Central memory CD4-positive, alpha-beta T cell (primary cell): ENCODE data around the gene RPL13.
A peak's percentile ranks its signal among the peaks of the same experiment; 100 is the strongest.

Experiments used
- DNase-seq: peaks from one replicate; pipeline ENCODE4 v3.0.0; 2022
- total RNA-seq, 3 experiments: gene quantifications; one replicate each; lab custom pipeline; 2026; lab: John Stamatoyannopoulos, UW

RPL13 gene
- total RNA-seq = 1,270 to 3,208 (median 1,540) reads per million in 3 experiments

DNA sequence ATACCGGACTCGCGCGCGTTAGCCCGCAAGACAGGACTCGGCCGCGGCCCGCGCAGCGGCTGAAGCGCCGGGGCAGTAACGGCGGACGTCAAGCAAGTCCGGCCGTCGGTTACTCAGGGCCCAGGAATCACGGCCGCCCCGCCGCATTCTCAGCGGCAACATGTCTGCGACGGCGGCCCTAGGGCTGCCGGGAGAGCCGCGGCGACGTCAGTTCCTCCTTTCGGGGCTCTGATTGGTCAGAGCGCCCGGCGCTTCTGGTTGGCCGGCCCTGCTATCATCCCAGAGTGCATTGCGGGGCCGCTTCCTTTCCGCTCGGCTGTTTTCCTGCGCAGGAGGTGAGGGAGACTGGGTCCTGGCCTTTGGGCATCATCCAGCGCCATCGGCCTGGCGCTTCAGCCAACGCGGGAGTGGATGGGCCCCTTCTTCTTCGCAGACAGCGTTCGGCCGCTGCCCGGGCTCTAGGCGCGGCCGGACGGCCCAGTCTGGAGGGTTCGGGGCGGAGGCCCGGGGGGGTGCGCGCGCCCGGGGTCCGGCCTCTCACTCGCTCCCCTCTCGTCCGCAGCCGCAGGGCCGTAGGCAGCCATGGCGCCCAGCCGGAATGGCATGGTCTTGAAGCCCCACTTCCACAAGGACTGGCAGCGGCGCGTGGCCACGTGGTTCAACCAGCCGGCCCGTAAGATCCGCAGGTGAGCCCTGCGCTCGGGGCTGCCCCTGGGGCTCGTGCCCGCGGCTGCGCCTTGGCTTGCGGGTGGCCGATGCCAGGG, at the start of gene RPL13:
Gene RPL13 (plus strand): TSS at position 305 of the 764 bp plus-strand sequence. CDS start 278 bp downstream, at position 583.
- peak; percentile 91 for DNase-seq

DNA sequence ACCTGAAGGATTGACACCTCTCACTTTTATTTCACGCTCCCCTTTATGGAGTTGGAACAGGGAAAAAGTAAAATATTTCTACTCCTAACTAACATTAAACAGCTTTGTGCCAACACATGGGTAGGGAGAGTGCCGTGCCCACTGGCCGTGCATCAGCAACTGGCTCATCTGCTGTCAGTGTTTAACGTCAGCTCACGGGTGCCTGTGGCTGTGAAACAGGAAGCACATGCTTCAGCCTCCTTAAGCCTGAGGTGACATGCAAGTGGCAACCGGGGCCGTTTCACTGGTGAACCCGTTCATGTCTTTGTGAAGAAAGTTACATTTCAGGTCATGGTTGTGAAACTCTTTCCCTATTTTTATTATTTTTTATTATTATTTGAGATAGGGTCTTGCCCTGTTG, 49.1 kb upstream of the RPL13 start:
- no peak for DNase-seq

- DNase-seq = no peak
Measured at GRCh38 chr16:89512453-89512852, 48.0 kb upstream of the RPL13 start.

- no peak for DNase-seq
Measured at GRCh38 chr16:89517128-89517527, 43.4 kb upstream of the RPL13 start.

DNA sequence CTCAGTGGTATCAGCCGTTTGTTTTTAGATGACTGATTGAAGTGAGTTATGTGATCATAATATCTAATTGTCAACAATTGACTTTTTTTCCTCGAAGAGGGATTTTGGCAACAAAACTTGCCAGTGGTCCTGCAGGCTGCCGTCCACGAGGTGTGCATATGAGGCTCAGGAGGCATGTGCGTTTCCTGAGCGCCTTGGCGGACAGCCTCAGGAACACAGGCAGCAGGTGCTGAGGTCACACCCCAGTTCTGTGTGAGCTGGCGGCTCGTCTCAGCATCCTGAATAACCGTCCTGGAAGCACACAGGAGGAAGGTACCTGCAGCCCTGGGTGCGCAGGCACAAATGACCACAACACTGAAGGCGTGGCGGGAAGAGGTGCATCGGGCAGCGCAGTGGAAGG, 40.6 kb upstream of the RPL13 start:
- DNase-seq = no peak

GRCh38 chr16:89522287-89522686, 38.2 kb upstream of the RPL13 start:
- DNase-seq = no peak

DNA sequence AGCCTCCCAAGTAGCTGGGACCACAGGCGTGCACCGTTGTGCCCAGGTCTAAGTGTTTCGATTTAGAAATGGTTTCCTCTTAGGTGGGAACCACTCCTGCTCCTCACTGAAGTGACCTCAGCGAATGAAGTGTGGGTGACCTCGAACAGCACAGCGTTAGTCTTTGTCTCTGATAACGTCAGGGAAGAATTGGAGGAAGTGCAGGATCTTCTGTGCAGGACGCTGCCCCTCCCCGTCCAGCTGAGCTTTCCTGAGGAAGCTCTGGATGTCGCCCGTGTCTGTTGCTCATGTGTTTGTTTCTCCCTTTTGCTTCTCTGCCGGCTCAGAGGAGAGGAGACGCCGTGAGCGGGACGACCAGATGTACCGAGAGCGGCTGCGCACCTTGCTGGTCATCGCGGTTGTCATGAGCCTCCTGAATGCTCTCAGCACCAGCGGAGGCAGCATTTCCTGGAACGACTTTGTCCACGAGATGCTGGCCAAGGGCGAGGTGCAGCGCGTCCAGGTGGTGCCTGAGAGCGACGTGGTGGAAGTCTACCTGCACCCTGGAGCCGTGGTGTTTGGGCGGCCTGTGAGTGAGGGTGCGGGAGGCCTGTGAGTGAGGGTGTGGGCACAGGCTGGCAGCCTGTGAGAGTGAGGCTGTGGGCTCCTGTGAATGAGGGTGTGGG, 36.7 kb upstream of the RPL13 start:
- no peak for DNase-seq

- no peak for DNase-seq
Measured at GRCh38 chr16:89525146-89525913, 35.2 kb upstream of the RPL13 start.

DNA sequence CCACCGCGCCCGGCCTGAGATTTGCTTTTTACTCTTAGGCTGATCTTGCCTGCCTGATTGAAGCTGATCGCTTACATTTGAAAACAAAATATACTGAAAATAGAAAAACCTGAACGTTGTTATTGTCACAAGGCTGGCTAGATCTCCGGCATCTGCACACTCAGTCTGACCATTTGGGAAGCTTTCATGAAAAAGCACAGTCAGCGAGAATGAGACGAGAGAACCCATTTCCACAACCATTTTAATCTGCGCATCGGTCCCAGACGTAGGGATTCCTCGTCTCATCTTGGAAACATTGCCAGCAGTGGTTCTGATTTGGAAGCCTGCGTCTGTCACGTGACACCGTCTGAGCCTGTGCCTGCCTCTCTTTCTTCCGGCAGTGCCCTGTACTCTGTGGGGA, 31.4 kb upstream of the RPL13 start:
- DNase-seq = no peak

GRCh38 chr16:89530401-89531381, 29.8 kb upstream of the RPL13 start:
- DNase-seq = no peak

DNA sequence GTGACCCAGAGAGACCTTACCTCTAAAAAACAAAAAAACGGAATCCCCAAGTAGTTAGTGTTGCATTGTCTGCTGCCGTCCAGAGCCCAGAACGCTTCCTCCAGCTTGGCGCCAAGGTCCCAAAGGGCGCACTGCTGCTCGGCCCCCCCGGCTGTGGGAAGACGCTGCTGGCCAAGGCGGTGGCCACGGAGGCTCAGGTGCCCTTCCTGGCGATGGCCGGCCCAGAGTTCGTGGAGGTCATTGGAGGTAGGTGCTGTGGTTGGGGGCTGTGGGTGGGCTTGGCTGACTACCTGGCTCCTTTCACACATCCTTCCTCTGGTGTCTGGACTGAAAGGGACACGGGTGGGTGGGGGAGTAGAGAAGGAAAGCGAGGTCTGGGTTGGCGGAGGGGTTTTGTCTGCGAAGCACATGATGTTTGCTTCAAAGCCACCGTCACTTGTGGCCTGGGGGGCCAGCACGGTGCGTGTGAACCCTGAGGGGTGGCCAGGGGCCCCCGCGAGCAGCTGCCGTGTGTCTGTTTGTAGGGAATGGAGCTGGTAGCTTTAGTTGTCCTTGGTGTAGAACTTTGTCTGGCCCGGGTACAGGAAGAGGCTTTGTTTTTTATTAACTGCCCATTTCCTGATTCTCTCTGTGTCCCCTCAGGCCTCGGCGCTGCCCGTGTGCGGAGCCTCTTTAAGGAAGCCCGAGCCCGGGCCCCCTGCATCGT, 28.5 kb upstream of the RPL13 start:
- DNase-seq = no peak

- DNase-seq = peak; percentile 59
Measured at GRCh38 chr16:89534252-89534756, 26.2 kb upstream of the RPL13 start.

GRCh38 chr16:89536371-89536770, 24.1 kb upstream of the RPL13 start:
- DNase-seq = no peak

- DNase-seq = no peak
Measured at GRCh38 chr16:89536886-89537548, 23.5 kb upstream of the RPL13 start.

DNA sequence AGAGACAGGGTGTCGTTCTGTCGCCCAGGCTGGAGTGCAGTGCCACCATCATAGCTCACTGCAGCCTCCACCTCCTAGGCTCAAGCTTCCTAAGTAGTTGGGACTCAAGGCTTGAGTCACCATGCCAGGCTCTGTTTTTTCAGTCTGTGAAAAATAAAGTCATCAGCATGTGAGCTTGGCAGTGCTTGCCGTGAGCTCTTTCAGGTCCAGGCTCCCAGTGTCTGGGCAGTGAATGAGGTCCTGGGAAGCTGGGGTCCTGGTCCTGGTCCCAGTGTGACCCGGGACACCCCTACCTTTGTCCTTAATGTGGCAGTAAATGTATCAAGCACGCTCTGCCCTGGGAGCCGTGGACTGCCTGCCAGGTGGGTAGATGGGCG, 22.9 kb upstream of the RPL13 start:
- no peak for DNase-seq

DNA sequence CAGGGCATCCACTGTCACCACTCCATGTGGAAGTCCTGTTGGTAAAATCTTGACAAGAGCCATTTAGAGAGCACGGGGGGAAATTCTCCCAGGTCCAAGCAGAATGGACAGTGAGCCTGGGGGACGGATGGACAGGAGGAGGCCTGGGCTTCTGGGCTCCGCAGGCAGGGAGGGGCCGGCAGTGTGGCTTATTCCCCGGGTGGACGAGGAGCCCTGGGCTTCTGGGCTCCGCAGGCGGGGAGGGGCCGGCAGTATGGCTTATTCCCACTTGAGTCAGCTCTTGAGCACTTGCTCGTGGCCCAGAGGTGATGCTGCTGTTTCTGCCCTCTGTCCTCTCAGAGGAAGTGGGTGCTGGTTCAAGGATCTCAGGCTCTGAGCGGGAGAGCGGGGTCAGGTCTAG, 22.2 kb upstream of the RPL13 start:
- DNase-seq = no peak

DNA sequence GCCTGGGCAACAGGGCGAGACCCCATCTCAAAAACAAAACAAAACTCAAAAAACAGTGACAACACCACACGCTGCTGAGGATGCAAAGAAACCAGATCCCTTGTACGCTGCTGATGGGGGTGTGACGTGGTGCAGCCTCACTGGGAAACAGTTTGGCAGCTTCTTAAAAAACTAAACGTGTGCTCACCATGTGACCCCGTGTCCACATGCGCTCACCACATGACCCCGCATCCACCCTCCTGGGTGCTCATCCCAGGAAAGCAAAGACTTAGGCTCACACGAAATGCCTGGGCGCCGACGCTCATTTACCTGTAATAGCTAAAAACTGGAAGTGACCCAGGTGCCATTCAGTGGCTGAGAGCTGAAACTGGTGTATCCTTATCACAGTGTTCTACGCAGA, 19.9 kb upstream of the RPL13 start:
- DNase-seq = no peak

- DNase-seq = no peak
Measured at GRCh38 chr16:89541792-89542191, 18.7 kb upstream of the RPL13 start.

DNA sequence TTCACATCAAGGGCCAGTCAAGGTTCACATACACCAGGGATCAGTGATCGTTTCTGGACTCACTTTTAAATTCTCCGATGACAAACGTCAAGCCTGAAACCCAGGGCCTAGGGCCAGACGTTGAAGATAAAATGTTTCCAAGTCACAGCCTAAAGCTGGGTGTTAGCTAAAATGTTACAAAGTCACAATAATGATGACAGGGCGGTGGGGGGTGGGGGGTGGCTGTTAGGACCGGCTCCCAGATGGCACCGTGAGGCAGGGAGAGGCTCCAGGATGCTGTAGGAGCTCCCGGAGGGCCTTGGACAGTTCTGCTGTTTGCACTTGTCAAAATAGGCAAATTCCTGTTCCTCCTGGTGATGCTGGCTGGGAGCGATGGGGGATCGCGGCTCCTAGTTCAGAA, 16.4 kb upstream of the RPL13 start:
- DNase-seq = no peak

- no peak for DNase-seq
Measured at GRCh38 chr16:89544713-89545043, 15.8 kb upstream of the RPL13 start.
